ENCODE measurements around the gene PDS5B. TPM values are rescaled to one million over a fixed set of nuclear protein-coding genes. Genes with fewer than 3 reads are reported as not detected.

PDS5B gene
- total RNA-seq, 2 experiments from 2014 or later, result 44.1 to 46.6 TPM

DNA sequence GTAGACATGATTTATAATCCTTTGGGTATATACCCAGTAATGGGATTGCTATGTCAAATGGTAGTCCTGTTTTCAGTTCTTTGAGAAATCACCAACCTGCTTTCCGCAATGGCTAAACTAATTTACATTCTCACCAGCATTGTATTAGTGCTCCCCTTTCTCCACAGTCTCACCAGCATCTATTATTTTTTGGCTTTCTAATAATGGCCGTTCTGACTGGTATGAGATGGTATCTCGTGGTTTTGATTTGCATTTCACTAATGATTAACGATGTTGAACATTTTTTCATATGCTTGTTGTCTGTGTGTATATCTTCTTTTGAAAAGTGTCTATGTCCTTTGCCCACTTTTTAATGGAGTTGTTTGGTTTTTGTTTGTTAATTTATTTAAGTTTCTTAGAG, 165.1 kb downstream of the PDS5B start:
- Mint-ChIP-seq H3K27ac (no peak overlapping the region), H3K9me3 (no peaks in the 10 kb centered on the region), H3K27me3 (no peaks in the 10 kb centered on the region), H3K4me1 (ENCODE audit: low read depth) (peaks cover 4% of the 10 kb centered on the region), H3K4me3 (no peak overlapping the region), H3K36me3 (ENCODE audit: low read depth) (peaks cover 43% of the 10 kb centered on the region)
- intact Hi-C loops (cut with micrococcal nuclease), result no loop called here
- no peak for ATAC-seq
- POLR2A ChIA-PET, result no interaction called here
- CTCF ChIA-PET, result no interaction called here
- DNase-seq, result no peak
- TF ChIP-seq CTCF (IDR thresholded peaks at IDR 0.05), result no peak

GRCh38 chr13:32752311-32752710, 166.1 kb downstream of the PDS5B start:
- Mint-ChIP-seq H3K27ac (no peak overlapping the region), H3K9me3 (no peaks in the 10 kb centered on the region), H3K4me3 (no peak overlapping the region), H3K27me3 (no peaks in the 10 kb centered on the region), H3K36me3 (ENCODE audit: low read depth) (peaks cover 41% of the 10 kb centered on the region), H3K4me1 (ENCODE audit: low read depth) (peaks cover 4% of the 10 kb centered on the region)
- ChIA-PET CTCF (interaction anchor here (0.6 to 1.4 kb wide), 2 partner anchors 12 to 166 kb away, joined by 3 read pairs; partner anchors contain the start of gene PDS5B), POLR2A (interaction anchor here (0.7 kb wide), 1 partner anchor 31 kb away, joined by 3 read pairs; no protein-coding TSS in a partner anchor)
- no peak for TF ChIP-seq CTCF (IDR thresholded peaks at IDR 0.05)
- no peak for DNase-seq
- intact Hi-C loops (cut with micrococcal nuclease), result no loop called here
- no peak for ATAC-seq

- CTCF ChIA-PET, result interaction anchor here (1.4 kb wide), 1 partner anchor 167 kb away, joined by 3 read pairs; the partner anchor contains the start of gene PDS5B
- H3K36me3 Mint-ChIP-seq (ENCODE audit: low read depth), result peaks cover 43% of the 10 kb centered on the region
Measured at GRCh38 chr13:32752997-32753606, 166.8 kb downstream of the PDS5B start.

DNA sequence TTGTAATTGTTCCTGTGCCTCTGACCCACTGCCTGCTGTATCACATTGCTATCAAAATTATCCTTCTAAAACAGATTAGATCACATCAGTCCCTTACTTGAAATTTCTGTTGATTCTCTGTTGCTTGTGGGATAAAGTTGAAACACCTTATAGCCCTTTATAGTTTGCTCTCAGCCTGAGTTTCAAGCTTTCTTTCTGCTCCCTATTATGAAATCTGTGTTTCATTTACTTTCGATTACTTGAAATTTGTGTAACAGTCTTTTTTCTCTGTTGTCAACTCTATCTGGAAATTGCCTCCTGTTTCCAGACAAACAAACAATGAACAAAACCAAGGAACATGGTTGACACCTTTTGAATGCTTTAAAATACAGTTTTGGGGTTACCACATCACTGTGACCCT, 167.9 kb downstream of the PDS5B start:
- Mint-ChIP-seq H3K27ac (no peak overlapping the region), H3K4me1 (ENCODE audit: low read depth) (peaks cover 4% of the 10 kb centered on the region), H3K9me3 (no peaks in the 10 kb centered on the region), H3K27me3 (no peaks in the 10 kb centered on the region), H3K4me3 (no peak overlapping the region), H3K36me3 (ENCODE audit: low read depth) (peaks cover 44% of the 10 kb centered on the region)
- DNase-seq (no peak), ATAC-seq (no peak)
- ChIA-PET CTCF (no interaction called here), POLR2A (no interaction called here)
- intact Hi-C loops (cut with micrococcal nuclease), result no loop called here
- no peak for TF ChIP-seq CTCF (IDR thresholded peaks at IDR 0.05)

More at GRCh38 chr13:32752997-32753606, 166.8 kb downstream of the PDS5B start:
- Mint-ChIP-seq H3K27me3 (no peaks in the 10 kb centered on the region), H3K9me3 (no peaks in the 10 kb centered on the region), H3K4me3 (no peak overlapping the region), H3K4me1 (ENCODE audit: low read depth) (peaks cover 4% of the 10 kb centered on the region), H3K27ac (no peak overlapping the region)
- POLR2A ChIA-PET, result interaction anchor here (0.7 kb wide), 1 partner anchor 30 kb away, joined by 3 read pairs; no protein-coding TSS in a partner anchor
- no peak for TF ChIP-seq CTCF (IDR thresholded peaks at IDR 0.05)
- no peak for ATAC-seq
- no peak for DNase-seq
- intact Hi-C loops (cut with micrococcal nuclease), result no loop called here

DNA sequence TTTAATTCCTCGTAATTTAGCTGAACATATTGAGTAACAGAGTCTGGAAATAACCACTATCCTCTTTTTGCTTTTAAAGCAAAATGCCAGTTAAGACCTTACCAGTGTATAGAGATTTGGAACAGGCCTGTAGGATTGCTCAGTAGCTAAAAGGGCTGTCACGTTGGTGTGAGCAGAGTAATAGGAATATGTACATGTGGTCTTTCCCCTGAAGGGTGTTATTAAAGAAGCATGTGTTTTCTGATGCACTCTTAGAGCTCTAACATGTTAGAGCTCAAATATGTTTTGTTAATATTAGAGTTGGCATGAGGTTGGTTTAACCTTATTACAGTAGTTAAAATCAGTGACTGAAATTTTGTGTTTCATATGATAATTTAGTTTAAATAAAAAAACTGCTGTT, 172.9 kb downstream of the PDS5B start:
- Mint-ChIP-seq H3K27me3 (no peaks in the 10 kb centered on the region), H3K9me3 (peaks cover 9% of the 10 kb centered on the region), H3K4me1 (ENCODE audit: low read depth) (peaks cover 12% of the 10 kb centered on the region), H3K4me3 (no peak overlapping the region), H3K27ac (no peak overlapping the region), H3K36me3 (ENCODE audit: low read depth) (peaks cover 59% of the 10 kb centered on the region)
- CTCF ChIA-PET, result interaction anchor here (1.3 to 1.7 kb wide), 2 partner anchors 14 to 28 kb away, joined by 3 read pairs; no protein-coding TSS in a partner anchor
- TF ChIP-seq CTCF (IDR thresholded peaks at IDR 0.05), result no peak
- no peak for DNase-seq
- intact Hi-C loops (cut with micrococcal nuclease), result no loop called here
- no peak for ATAC-seq
- POLR2A ChIA-PET, result interaction anchor here (0.6 kb wide), 1 partner anchor 139 kb away, joined by 3 read pairs; no protein-coding TSS in a partner anchor

Measured in activated CD8-positive, alpha-beta T cell treated with anti-CD3 and anti-CD28 coated beads for 36 hours (primary cell).